Kidney (tissue), 14 donors: ENCODE results near the gene EP400. TPM values are rescaled to one million over a fixed set of nuclear protein-coding genes. Genes with fewer than 3 reads are reported as not detected.

Experiments used
- DNase-seq, 5 donors: peaks; one replicate each; pipeline ENCODE4 v3.0.0-alpha.2; 2013 to 2020
- FAIRE-seq: peaks from 2 replicates; lab custom pipeline; 2012; peaks lifted over from hg19 to GRCh38; lab: Jason Lieb, UNC
- H3K27ac ChIP-seq, 2 donors: one replicate each; pipeline ENCODE4 v1.7.0; 2013; ENCODE audit warnings: low read depth in 2 of 2, low read length in 2 of 2, inconsistent platforms in 1 of 2
- H3K27me3 ChIP-seq: one replicate; pipeline ENCODE4 v1.7.1; 2013; ENCODE audit warnings: low read length, inconsistent platforms; ENCODE audit not compliant: control insufficient read depth, insufficient read depth
- H3K36me3 ChIP-seq, 3 donors: one replicate each; pipeline versions ENCODE4 v1.7.0 to v1.7.1; 2013; ENCODE audit warnings: low read length in 3 of 3, control low read depth in 1 of 3, inconsistent platforms in 1 of 3; ENCODE audit not compliant: insufficient read depth in 3 of 3, control insufficient read depth in 2 of 3
- H3K4me1 ChIP-seq, 3 donors: one replicate each; pipeline versions ENCODE4 v1.7.0 to v1.7.1; 2013; ENCODE audit warnings: low read length in 3 of 3, inconsistent platforms in 1 of 3, low read depth in 1 of 3; ENCODE audit not compliant: control insufficient read depth in 2 of 3, insufficient read depth in 2 of 3
- H3K4me3 ChIP-seq, 3 donors: one replicate each; pipeline versions ENCODE4 v1.7.0 to v1.8.1; 2013; ENCODE audit warnings: low read length in 3 of 3, control low read depth in 1 of 3, inconsistent platforms in 1 of 3
- H3K9ac ChIP-seq, 3 donors: one replicate each; pipeline versions ENCODE4 v1.7.0 to v1.7.1; 2013; ENCODE audit warnings: low read length in 3 of 3, control low read depth in 1 of 3, inconsistent platforms in 1 of 3
- H3K9me3 ChIP-seq, 3 donors: one replicate each; pipeline versions ENCODE4 v1.7.0 to v1.7.1; 2013; ENCODE audit warnings: low read length in 3 of 3, control low read depth in 1 of 3, inconsistent platforms in 1 of 3; ENCODE audit not compliant: control insufficient read depth in 2 of 3, insufficient read depth in 1 of 3
- CTCF ChIP-seq: IDR thresholded peaks from 3 replicates; pipeline ENCODE4 v1.5.1; 2012; ENCODE audit warnings: mild to moderate bottlenecking, moderate library complexity, borderline replicate concordance; ENCODE audit not compliant: insufficient read depth; ENCODE audit errors: extremely low read depth
- intact Hi-C: fragments of 100-400 bp; cut with DNase I; formaldehyde crosslinking; loops from one replicate; pipeline ENCODE4 v1.11.1; 2022
- polyA plus RNA-seq: library from polyadenylated mRNA; stranded (reverse); fragments of 350-450 nt; fragmentation: Illumina TruSeq; extraction: RNeasy Lipid Tissue Mini Kit (QIAGEN cat#74804); gene quantifications from one replicate; pipeline ENCODE4 v1.2.3, GENCODE V29; 2014; ENCODE audit warnings: low read depth, low replicate concordance; ENCODE audit not compliant: insufficient read depth
- total RNA-seq: library from RNA; stranded (reverse); fragmentation: NEBNext Ultra II Directional; extraction: Animal tissue kit (Norgen Biotek cat#: 25700); gene quantifications from one replicate; pipeline ENCODE4 v1.2.1, GENCODE V29; 2021
- donor health status: control.
- donor health status: control.
- donor health status: control.
- donor health status: control.
- donor health status: control.
- donor health status: DM: yes; HTN: yes; CAD: no.
- donor health status: Normal renal cell carcinoma (clear cell type).

The EP400 gene
- total and polyA plus RNA-seq, 2 donors from 2014 or later, result 7.5 to 44.7 TPM

- H3K36me3 ChIP-seq, result peaks cover 0 to 5% (median 2%) of the 10 kb centered on the region in 3 donors
- DNase-seq (no peak), FAIRE-seq (no peak)
- H3K9ac ChIP-seq, result no peak overlapping the region
- intact Hi-C loops, result no loop called here
- H3K4me1 ChIP-seq, result no peaks in the 10 kb centered on the region
- H3K27ac ChIP-seq, result no peak overlapping the region
- no peak for TF ChIP-seq CTCF
- no peaks in the 10 kb centered on the region for H3K9me3 ChIP-seq
- H3K4me3 ChIP-seq, result no peak overlapping the region
- H3K27me3 ChIP-seq, result no peaks in the 10 kb centered on the region
Measured at GRCh38 chr12:132103542-132104308, 154.0 kb downstream of the EP400 start.

- no peaks in the 10 kb centered on the region for H3K9me3 ChIP-seq
- intact Hi-C loops, result no loop called here
- no peak overlapping the region for H3K27ac ChIP-seq
- no peak overlapping the region for H3K9ac ChIP-seq
- DNase-seq (no peak), FAIRE-seq (no peak)
- no peak overlapping the region for H3K4me3 ChIP-seq
- H3K27me3 ChIP-seq, result no peaks in the 10 kb centered on the region
- H3K36me3 ChIP-seq, result peaks cover 2 to 10% (median 2%) of the 10 kb centered on the region in 3 donors
- TF ChIP-seq CTCF, result no peak
- H3K4me1 ChIP-seq, result no peaks in the 10 kb centered on the region
Measured at GRCh38 chr12:132105467-132105866, 155.7 kb downstream of the EP400 start.

- H3K27me3 ChIP-seq, result no peaks in the 10 kb centered on the region
- H3K4me1 ChIP-seq, result no peaks in the 10 kb centered on the region
- H3K36me3 ChIP-seq, result peaks cover 2 to 10% (median 2%) of the 10 kb centered on the region in 3 donors
- FAIRE-seq (no peak), DNase-seq (no peak)
- intact Hi-C loops, result no loop called here
- no peaks in the 10 kb centered on the region for H3K9me3 ChIP-seq
- H3K9ac ChIP-seq, result no peak overlapping the region
- TF ChIP-seq CTCF, result no peak
- H3K4me3 ChIP-seq, result no peak overlapping the region
- H3K27ac ChIP-seq, result no peak overlapping the region
Measured at GRCh38 chr12:132106921-132107320, 157.2 kb downstream of the EP400 start.
